ENCODE measurements around the gene RBX1.

RBX1 gene

DNA sequence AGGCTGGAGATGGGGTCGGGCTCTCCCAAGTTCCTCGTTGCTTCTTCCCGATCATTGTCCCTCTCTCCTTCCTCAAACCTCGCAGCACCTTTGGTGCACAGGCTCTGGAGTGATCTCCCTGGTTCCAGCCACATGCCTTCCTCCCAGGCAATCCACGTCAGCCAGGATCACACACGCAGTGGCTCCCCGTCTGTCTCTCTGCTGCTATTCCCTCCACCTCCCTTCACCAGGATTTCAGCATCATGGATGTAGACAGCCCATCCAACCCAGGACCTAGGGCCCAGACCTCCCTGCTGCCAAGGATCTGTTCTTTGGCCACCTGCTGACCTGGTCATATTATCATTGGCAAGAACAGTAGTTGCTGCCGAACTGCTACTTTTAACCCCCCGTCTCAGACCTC lies 40.1 kb downstream of the RBX1 start:
- no peaks in the 10 kb centered on the region for H3F3A ChIP-seq (ENCODE audit: low read depth)
- H3K4me3 ChIP-seq (ENCODE audit: low read length, poor library complexity, severe bottlenecking), result no peak overlapping the region
- H3K9me3 ChIP-seq (ENCODE audit: insufficient read depth, low read depth, low read length), result no peaks in the 10 kb centered on the region
- TF ChIP-seq EZH2phosphoT487 (IDR thresholded peaks at IDR 0.05; ENCODE audit: borderline replicate concordance) (no peak), CTCF (conservative IDR thresholded peaks at IDR 0.05; ENCODE audit: low read length) (no peak)
- H3K27me3 ChIP-seq (ENCODE audit: insufficient read depth, low read length, poor library complexity, severe bottlenecking), result no peaks in the 10 kb centered on the region
- H3K4me2 ChIP-seq (ENCODE audit: low read depth, low read length, poor library complexity, severe bottlenecking), result no peak overlapping the region
- H3K4me1 ChIP-seq (ENCODE audit: insufficient read depth, low read length, poor library complexity, severe bottlenecking), result no peaks in the 10 kb centered on the region
- H3K79me2 ChIP-seq (ENCODE audit: insufficient read depth, low read length), result no peaks in the 10 kb centered on the region
- no peak overlapping the region for H2AFZ ChIP-seq (ENCODE audit: low read length)
- H3K36me3 ChIP-seq (ENCODE audit: insufficient read depth, low read length), result no peaks in the 10 kb centered on the region
- no peaks in the 10 kb centered on the region for H3K9me2 ChIP-seq (replicated peaks; ENCODE audit: low read depth, low read length)
- H3K9ac ChIP-seq (ENCODE audit: low read depth, low read length, poor library complexity, severe bottlenecking), result no peak overlapping the region
- H4K20me1 ChIP-seq (ENCODE audit: insufficient read depth, low read length, poor library complexity, severe bottlenecking), result no peaks in the 10 kb centered on the region

GRCh38 chr22:40995821-40996220 lies 44.6 kb downstream of the RBX1 start:
- no peaks in the 10 kb centered on the region for H3K27me3 ChIP-seq (ENCODE audit: insufficient read depth, low read length, poor library complexity, severe bottlenecking)
- TF ChIP-seq EZH2phosphoT487 (IDR thresholded peaks at IDR 0.05; ENCODE audit: borderline replicate concordance), result no peak
- TF ChIP-seq CTCF (conservative IDR thresholded peaks at IDR 0.05; ENCODE audit: low read length), result no peak
- no peaks in the 10 kb centered on the region for H3K4me1 ChIP-seq (ENCODE audit: insufficient read depth, low read length, poor library complexity, severe bottlenecking)
- no peaks in the 10 kb centered on the region for H3K9me3 ChIP-seq (ENCODE audit: insufficient read depth, low read depth, low read length)
- no peak overlapping the region for H3K4me2 ChIP-seq (ENCODE audit: low read depth, low read length, poor library complexity, severe bottlenecking)
- no peaks in the 10 kb centered on the region for H3K79me2 ChIP-seq (ENCODE audit: insufficient read depth, low read length)
- H2AFZ ChIP-seq (ENCODE audit: low read length), result 0 out of 2 replicates have a peak overlapping the region, but pooled peaks have one; percentile 27
- H3K9me2 ChIP-seq (replicated peaks; ENCODE audit: low read depth, low read length), result no peaks in the 10 kb centered on the region
- H4K20me1 ChIP-seq (ENCODE audit: insufficient read depth, low read length, poor library complexity, severe bottlenecking), result no peaks in the 10 kb centered on the region
- no peaks in the 10 kb centered on the region for H3F3A ChIP-seq (ENCODE audit: low read depth)
- H3K9ac ChIP-seq (ENCODE audit: low read depth, low read length, poor library complexity, severe bottlenecking), result no peak overlapping the region
- H3K4me3 ChIP-seq (ENCODE audit: low read length, poor library complexity, severe bottlenecking), result no peak overlapping the region
- no peaks in the 10 kb centered on the region for H3K36me3 ChIP-seq (ENCODE audit: insufficient read depth, low read length)

GRCh38 chr22:40997520-40997919 lies 46.3 kb downstream of the RBX1 start:
- no peak overlapping the region for H3K4me3 ChIP-seq (ENCODE audit: low read length, poor library complexity, severe bottlenecking)
- H3K4me2 ChIP-seq (ENCODE audit: low read depth, low read length, poor library complexity, severe bottlenecking), result no peak overlapping the region
- H3F3A ChIP-seq (ENCODE audit: low read depth), result no peaks in the 10 kb centered on the region
- no peaks in the 10 kb centered on the region for H3K79me2 ChIP-seq (ENCODE audit: insufficient read depth, low read length)
- no peaks in the 10 kb centered on the region for H4K20me1 ChIP-seq (ENCODE audit: insufficient read depth, low read length, poor library complexity, severe bottlenecking)
- H3K9me3 ChIP-seq (ENCODE audit: insufficient read depth, low read depth, low read length), result no peaks in the 10 kb centered on the region
- TF ChIP-seq EZH2phosphoT487 (IDR thresholded peaks at IDR 0.05; ENCODE audit: borderline replicate concordance) (no peak), CTCF (conservative IDR thresholded peaks at IDR 0.05; ENCODE audit: low read length) (no peak)
- no peak overlapping the region for H2AFZ ChIP-seq (ENCODE audit: low read length)
- no peaks in the 10 kb centered on the region for H3K9me2 ChIP-seq (replicated peaks; ENCODE audit: low read depth, low read length)
- no peaks in the 10 kb centered on the region for H3K27me3 ChIP-seq (ENCODE audit: insufficient read depth, low read length, poor library complexity, severe bottlenecking)
- H3K4me1 ChIP-seq (ENCODE audit: insufficient read depth, low read length, poor library complexity, severe bottlenecking), result no peaks in the 10 kb centered on the region
- no peak overlapping the region for H3K9ac ChIP-seq (ENCODE audit: low read depth, low read length, poor library complexity, severe bottlenecking)
- no peaks in the 10 kb centered on the region for H3K36me3 ChIP-seq (ENCODE audit: insufficient read depth, low read length)
